ENCODE measurements around the gene STRADA.

The STRADA gene

DNA sequence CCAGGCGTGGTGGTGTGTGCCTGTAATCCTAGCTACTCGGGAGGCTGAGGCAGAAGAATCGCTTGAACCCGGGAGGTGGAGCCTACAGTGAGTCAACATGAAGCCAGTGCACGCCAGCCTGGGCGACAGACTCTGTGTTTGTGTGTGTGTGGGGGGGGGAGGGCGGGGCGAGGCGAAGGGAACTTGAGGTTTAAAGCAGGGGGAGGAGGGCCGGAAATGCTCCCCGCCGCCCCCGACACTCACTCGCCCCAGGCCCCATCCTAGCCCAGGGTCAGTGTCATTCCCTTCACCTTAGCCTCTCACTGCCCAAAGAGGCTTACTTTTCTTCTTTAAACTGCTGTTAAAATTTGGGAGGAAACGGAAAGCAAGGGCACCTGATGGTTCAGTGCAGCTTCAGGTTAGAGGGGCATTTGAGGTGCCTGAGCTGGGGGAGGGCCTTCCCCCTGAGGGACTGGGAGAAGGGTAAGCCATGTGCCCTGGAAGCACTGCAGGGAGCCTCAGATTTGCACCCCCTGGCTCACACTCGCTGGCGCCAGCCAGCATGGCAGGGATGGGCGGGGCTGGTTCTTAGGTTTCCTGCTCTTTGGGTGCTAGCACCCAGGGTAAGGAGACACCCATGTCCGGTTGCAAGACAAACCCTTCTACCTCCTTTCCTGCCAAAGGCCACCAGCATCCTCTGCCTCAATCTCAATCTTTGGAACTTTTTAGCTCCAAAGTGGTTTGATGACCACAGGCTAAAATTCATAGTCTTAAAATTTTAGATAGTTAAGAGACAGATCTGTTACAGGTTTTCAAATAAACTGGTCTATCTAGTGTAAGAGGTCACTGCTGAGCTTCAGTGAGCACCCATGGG, 39.5 kb downstream of the STRADA start:
- peak in 2 of 56 donors; percentile 23 to 30 for DNase-seq

DNA sequence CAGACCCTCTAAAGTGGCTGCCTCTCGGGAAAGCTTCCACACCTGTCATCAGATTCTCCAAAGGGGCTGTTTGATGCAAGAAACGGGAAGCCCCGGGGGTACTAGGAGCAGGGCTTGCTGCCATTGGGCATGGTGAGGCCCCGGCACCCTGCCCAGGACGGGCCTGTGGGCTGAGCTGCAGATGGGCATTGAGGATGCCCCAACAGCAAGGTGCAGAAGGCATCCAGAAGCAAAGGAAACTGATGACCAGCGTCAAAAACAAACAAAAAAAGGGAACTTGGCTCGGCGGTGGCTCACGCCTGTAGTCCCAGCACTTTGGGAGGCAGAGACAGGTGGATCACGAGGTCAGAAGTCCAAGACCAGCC, 40.2 kb downstream of the STRADA start:
- no peak for DNase-seq

DNA sequence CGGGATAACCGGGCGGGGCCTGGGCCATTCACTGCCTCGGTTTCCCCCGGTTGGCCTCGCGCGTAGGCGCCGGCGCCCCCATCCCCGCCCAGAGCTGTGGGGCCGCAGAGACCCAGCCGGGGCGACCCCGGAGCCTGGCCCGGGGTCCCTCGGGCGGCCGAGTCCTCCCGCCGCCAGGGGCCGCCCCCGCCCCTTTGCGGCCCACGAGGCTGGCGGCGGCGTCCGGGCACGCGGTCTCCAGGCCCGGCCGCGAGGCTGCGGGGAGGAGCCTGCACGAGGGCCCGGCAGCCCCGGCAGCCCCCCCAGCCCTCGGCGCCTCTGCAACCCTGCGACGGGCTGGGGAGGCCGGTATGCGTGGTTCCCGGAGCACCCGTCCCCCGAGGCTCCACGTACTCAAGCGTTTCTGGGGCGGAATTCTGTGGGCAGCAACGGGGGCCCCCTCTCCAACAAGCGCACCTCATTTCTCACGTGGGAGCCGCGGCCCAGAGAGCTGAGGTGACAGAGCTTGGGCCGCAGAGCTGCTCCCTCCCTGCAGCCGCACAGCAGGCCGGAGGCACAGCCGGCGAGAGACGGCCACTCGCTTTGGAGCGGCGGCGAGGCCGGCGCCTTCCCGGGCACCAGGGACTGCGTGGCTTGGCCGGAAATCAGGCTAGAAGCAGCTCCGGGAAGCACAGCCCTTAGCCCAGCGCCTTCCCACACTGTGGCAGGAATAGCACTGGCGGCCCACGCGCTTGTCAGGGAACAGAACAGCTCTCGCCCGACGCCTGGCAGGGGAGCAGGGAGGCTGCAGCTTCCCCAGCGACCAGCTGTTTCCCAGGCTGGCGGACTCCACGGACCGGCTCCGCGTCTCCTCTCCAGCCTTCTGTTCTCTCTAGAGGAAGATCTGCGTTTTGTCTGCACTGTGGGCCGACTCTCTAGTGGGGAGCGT, 40.8 kb downstream of the STRADA start:
- peak in 35 of 56 donors; percentile 29 to 86 (median 61) for DNase-seq

DNA sequence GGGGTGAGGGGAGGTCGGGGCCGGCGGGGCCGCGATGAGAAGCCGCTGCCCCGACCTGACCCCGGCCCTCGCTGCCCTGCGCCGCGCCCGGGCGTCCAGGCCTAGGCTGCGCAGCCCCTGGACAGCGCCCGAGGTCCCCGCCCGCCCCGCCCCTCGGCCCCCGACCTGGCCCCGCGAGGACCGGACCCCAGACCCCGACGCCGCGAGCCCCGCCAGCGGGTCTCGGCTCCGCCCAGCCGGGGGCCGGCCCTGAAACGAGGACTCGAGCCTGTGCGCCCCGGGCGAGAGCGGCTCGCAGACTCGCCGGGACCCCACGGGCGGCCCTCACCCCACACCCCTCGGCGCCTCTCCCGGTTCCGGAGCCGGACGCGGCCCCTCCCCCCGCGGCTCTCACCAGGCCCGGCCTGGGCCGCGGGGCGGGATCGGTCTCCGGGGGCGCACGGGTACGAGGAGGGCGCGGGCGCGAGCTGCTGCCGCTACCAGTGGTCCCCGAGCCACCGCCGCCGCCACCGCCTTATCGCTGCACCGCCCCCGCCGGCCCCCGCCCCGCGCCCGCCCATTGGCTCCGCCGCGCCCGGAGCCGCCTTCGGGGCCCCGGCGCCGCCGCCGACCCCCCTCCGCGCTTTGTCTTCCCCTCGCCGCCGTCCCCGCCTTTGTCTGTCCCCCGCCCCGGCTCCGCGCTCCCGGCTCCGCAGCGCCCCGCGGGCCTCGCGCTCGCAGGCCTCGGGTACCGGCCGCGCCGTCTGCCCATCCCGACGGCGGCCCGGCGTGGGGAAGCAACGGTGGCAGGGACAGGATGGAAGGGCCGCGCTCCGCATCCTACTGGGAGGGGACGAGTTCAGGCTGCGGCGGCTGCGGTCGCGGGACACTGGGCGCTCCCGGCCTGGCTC, 41.7 kb downstream of the STRADA start, which contains the start of gene LIMD2:
Gene LIMD2 (minus strand): TSS at position 488 of the 890 bp plus-strand sequence. CDS start 827 bp downstream, outside the sequence.
- peak in 11 of 56 donors; percentile 15 to 57 (median 32) for DNase-seq

DNA sequence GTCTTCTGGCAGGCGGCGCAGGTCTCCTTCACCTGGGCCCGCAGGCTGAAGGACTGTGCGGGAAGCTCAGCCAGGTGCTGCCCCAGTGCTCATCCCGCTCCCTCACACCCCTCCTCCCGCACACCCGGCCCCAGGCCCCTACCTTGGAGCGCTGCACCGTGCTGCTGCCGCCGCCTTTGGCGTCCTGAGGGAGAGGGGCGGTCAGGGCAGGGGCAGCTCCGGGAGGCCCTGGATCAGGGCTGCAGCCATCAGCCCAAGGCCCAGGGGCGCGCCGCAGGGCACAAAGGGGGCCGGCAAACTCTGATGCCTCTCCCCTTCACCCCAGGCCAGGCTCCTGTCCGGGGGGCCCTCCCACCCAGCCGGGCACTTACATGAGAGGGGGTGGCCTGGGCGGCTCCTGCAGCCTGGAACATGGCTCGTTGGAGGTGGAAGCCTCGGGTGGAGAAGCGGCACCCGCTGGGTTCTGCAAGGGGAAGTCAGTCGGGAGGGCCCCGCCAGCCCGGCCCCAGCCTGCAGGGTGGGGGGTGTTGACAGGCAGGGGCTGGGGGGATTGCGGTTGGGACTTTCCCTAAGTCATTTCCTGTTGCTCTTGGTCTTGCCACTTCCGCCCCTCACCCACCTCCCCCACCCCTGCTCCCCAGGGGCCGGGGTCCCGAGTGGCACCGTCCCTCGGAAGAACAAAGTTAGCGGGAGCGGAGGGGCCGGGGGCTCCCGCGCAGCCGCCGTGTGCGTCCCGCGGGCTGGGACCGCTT, 42.5 kb downstream of the STRADA start:
- DNase-seq = peak in 6 of 56 donors; percentile 15 to 29 (median 18)

DNA sequence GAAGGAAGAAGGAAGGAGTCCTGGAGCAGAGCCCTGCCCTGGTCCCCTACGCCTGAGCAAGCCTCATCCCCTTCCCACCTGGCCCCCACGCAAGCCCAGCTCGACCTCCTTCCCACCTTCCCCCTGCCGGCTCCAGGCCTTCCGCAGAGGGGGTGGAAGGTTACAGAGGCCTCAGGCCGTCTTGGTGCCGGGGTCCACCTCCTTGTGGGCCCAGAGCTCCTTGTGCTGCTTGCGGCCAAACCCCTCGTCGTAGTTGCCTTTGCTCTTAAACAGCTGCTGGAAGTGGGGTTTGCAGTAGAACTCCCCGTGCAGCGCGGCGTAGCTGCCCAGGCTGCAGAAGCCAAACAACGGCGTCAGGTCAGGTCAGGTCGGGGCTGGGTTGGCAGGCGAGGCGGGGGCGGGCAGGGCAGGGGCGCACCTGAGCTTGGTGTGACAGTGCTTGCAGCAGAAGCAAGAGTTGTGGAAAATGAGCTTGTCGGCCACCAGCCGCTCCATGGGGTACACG, 43.2 kb downstream of the STRADA start:
- no peak for DNase-seq

DNA sequence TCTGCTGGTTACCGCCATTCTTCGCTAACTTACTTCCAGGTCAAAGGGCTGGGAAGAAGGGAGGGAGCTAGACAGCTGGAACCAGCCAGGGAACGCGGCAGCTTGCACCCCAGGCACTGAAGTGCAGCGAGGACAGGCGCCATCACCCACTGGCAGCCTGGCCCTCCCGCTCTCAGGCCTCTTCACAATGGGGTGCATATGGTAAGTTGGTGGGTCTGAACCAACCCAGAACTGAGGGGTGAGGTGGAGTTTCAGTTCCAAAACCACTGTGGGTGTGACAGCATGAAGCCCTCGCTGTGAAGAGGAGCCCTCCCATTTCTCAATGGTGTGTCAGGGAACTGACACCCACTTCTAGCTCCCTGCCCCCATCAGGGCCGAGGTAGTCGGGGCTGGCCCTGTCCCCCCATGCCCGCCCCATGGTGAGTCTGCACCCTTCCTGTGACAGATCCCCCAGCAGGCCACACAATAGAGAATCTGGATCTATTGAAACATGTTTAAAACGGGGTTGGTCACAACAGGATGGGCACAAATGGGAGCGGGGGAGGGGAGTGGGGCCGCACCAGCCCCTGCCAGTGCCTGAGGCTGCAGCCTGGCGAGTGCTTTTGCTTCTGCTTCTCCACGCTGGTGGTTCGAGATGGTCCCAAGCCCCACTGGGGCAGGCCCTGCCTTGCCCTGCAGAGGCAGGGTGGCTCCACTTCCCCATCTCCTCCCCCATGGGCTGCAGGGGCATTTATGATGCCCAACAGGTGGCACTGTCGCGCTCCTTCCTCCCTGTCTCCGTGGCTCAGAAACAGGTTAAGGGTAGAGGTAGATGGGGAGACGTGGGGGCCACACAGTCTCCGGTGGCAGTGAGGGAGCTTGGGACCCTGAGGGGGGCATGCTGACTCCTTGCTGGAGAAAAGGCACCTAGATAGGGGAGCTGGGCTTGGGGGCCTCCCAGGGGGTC, 44.0 kb downstream of the STRADA start:
- peak in 5 of 56 donors; percentile 21 to 31 (median 27) for DNase-seq

DNA sequence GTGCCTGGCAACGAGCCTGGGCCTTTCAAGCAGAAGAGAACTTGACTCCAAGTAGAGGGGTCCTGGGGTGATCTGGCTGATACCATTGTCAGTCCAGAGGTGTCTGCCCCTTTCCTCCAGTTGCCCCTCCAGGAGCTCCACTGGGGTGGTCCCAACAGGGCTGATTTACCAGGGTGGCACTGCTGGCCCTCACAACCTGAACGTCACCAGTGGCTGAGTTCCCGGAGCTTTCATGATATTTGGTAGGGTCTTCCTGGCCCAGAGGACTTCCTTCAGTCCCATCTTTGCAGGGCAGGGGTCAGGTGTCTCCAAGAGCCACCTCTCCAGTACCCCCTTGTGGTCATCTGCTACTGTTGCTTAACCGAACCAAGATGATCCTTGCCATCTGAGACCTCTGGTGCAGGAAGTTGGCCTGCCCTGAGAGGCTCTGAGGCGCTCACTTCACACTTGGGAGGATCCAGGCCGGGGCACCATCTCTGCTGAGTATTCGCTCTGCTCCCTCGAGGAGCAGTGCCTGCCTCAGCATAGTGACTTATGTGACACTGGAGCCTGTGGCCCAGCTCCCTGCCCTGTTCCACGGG, 45.1 kb downstream of the STRADA start:
- peak in 1 of 56 donors; percentile 10 for DNase-seq

DNA sequence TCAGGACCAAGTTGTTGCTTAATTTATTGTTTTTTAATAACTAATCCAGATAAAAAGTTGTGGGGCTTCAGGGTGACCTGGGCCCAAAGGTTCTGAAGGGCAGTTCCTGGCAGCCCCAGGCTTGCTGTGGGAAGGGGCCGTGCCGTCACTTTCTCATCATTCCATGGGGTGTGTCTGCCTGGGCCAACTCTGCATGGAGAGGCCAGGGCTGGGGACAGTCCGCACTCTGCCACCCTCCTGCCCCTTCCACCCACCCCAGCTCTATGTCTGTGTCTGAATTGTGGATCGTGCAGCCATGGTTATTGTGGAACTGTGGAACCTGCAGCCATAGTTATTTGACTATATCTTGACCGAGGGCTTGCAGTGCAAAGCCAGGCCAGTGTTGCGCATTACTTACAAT, 45.7 kb downstream of the STRADA start:
- DNase-seq = no peak

DNA sequence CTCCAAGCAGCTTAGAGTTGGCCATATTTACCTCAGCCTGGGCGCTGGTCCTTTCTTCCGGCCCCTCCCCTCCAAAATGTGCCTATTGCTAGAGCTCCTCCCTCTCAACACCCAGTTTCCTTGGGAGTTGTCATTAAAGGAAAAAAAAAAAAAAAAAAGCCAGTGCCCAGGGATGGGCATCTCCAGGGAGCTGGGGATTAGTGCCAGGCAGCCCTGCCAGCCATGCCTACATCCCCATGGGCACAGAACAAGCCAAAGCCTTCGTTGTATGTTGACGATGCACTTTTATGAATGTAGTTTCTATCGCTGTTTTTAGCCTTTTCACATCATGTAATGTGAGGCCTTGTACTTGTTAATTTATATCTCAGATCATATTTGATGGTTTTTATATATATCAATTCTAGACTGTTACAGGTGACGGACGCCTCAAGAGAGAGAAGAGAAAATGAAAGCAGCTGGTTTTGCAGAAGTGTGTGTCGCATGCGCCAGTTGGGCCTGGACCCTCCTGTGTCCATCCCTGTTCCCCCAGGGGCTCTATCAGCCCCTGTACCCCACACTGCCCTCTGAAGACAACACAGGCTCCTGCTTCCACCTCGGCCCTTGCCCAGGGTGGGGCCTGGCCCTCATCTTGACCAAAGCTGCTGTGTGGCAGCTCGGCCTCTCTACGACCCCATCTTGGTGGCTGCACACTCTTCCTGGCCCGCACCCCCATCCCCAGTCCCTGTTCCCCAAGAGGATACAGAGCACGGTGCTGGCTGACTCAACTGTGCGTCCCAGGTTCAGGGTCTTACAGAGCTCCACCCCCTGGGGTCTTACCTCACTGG, 46.4 kb downstream of the STRADA start:
- peak in 1 of 56 donors; percentile 9 for DNase-seq

DNA sequence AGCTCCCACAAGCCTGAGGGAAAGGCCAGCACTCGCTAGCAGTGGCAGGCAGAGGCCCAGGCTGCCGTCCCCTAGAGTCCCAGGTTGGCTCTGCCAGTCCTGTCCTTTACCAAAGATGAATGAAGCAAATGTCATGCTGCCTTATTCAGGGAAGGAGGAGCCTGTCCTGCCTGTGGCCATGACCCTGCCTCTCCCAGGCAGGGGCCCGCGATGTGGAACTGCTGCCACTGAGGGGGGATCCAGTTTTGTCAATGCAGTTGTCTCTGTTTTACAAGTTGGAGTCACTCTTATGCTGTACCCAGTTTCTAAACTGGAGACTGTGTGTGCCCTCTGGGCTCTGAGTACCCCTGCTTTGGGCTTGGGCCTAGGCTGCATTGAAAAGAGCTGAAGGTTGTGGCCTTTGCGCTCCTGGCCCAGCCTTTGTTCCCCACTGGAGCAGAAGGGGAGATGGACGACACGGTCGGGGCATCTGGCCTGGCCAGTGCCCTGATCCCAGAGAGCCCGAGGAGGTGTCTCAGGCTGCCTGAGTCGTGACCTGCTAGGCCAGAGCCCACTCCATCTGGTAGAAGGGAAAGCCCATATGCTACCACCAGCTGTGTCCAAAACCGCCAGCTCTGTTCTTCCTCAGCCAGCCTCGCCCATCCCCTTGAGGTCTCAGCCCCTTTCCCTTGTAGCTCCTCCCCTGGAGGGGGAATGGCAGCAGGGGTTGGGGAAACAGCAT, 47.2 kb downstream of the STRADA start:
- no peak for DNase-seq

DNA sequence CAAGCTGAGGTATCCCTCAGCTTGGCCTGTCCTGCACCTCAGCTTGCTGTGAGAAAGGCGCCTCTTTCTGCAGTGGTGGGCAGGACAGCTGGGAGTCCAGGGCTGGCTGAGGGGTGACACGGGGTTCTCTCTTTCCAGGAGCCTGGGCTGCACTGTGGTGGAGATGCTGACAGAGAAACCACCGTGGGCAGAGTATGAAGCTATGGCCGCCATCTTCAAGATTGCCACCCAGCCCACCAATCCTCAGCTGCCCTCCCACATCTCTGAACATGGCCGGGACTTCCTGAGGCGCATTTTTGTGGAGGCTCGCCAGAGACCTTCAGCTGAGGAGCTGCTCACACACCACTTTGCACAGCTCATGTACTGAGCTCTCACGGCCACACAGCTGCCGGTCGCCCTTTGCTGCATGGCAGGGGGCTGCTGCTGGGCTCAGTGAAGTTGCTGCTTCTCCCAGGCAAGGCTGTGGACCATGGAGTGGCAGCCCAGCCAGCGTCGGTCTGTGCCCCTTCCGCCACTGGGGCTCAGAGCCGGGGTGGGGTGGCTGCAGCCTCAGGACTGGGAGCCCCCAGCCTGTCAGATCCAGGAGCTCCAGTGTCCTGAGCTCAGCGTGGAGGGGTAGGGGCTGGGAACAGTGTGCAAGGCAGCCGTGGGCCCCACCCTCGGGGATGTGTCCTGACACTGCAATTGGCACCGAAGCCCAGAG, 48.0 kb downstream of the STRADA start:
- peak in 1 of 56 donors; percentile 19 for DNase-seq

DNA sequence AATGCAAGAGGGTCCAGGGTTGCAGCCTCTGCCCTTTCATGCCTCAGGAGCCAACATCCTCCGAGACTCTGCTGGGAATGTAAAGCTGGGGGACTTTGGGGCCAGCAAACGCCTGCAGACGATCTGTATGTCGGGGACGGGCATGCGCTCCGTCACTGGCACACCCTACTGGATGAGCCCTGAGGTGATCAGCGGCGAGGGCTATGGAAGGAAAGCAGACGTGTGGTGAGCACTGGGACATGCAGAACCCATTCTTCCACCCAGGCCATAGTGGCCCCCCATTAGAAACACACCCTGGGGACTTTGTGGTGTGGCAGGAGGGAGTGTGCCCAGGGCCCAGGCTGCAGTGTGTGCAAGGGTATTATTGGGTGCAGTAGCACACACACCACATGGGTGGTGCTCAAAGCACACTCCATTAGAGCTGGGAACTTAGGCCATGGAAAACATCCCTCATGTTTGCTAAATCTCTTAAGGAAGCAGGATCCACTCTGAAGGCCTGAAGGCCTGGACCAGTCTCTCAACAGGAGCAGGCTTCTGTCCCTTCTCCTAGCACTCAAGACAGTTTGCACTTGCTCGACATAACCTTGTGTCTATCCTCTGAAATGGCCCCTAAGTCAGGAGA, 49.3 kb downstream of the STRADA start:
- no peak for DNase-seq

DNA sequence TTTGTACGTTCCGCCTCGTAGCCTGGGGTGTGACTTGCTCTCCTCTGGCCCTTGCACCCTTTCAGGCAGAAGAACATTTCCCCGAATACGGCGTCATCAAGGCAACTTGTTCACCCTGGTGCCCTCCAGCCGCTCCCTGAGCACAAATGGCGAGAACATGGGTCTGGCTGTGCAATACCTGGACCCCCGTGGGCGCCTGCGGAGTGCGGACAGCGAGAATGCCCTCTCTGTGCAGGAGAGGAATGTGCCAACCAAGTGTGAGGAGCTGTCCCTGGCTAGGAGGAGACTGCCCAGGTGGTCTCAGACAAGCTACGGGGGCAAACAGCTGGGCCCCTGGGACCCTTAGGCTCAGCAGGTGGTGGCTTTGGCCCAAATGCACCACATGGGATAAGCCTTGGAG, 52.1 kb downstream of the STRADA start:
- DNase-seq = no peak

DNA sequence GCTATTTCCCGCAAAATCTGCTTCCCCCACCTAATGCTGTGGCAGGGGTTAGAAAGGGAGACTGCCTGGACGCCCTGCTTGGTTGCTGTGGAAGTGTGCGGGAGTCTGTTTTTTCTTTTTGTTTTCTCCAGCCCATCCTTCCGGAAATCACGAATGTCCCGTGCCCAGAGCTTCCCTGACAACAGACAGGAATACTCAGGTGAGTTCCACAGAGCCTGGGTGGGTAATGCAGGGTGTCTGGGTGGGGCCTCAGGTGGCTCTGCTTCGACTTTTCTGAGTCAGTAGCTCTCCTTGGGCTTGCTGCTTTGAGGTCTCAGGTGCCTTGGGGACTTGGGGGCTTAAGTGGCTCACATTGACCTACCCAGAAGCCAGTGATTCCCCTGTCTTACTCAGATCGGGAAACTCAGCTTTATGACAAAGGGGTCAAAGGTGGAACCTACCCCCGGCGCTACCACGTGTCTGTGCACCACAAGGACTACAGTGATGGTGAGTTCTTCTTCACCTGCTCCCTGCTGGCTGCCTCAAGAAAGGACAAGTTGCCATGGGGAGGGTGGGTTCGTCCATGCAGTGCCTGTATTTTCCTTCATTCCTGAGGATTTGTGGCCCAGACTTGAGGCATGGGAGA, 53.1 kb downstream of the STRADA start:
- no peak for DNase-seq
